Ishikawa (cell line): Measurements from ENCODE around the gene MUSTN1.

Experiments
- CEBPB ChIP-seq: IDR thresholded peaks from 2 replicates; pipeline ENCODE4 v1.6.1; 2012
- CREB1 ChIP-seq: IDR thresholded peaks from 2 replicates; pipeline ENCODE4 v1.6.1; 2012; ENCODE audit warnings: low read depth
- EP300 ChIP-seq: IDR thresholded peaks from 2 replicates; pipeline ENCODE4 v1.6.1; 2012; ENCODE audit warnings: borderline replicate concordance
- FOXM1 ChIP-seq: IDR thresholded peaks from 2 replicates; pipeline ENCODE4 v1.6.1; 2012; ENCODE audit warnings: low read depth, borderline replicate concordance
- NFIC ChIP-seq: IDR thresholded peaks from 2 replicates; pipeline ENCODE4 v1.6.1; 2012
- RAD21 ChIP-seq: IDR thresholded peaks from 2 replicates; pipeline ENCODE4 v1.6.1; 2012; ENCODE audit warnings: low read depth
- YY1 ChIP-seq: IDR thresholded peaks from 2 replicates; pipeline ENCODE4 v1.6.1; 2012; ENCODE audit warnings: low read depth
- ZBTB7A ChIP-seq: IDR thresholded peaks from 2 replicates; pipeline ENCODE4 v1.6.1; 2012; ENCODE audit warnings: low read depth
- TF ChIP-seq, protein P1 (sequence below): IDR thresholded peaks from 2 replicates; pipeline ENCODE4 v1.6.1; 2012

DNA sequence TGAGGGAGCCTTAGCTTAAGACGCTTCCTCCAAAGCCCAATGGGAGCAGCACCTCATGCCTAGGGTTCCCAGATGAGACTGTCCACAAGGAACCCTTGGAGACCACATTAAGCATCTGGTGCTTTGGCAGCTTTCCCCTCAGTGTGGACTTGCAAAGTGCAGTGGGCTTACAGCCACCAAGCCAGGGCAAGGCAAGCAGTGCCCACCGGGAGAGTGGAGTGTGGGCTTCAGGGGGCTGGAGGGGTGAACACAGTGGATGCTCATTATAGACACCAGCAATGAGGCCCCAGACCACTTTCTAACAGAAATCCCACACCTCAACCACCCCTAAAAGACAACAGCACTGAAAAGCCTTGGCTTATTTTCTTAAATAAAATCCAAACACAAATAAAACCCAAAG, 9.1 kb upstream of the MUSTN1 start:
- TF ChIP-seq YY1 (no peak), CEBPB (no peak), NFIC (no peak), RAD21 (no peak), EP300 (no peak), CREB1 (no peak), ZBTB7A (no peak), FOXM1 (no peak)
- TF ChIP-seq, protein P1, sequence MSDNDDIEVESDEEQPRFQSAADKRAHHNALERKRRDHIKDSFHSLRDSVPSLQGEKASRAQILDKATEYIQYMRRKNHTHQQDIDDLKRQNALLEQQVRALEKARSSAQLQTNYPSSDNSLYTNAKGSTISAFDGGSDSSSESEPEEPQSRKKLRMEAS: no peak
